T47D (cell line): ENCODE measurements around the gene PDE4B.

Experiments
- DNase-seq, 2 experiments: peaks; one replicate each; pipeline versions ENCODE4 v3.0.0 to v3.0.0-alpha.2; 2011 to 2012; ENCODE audit warnings: low read depth in 1 of 2, low spot score in 1 of 2
- JUND ChIP-seq: IDR thresholded peaks from 2 replicates; pipeline ENCODE4 v1.6.1; 2012; ENCODE audit warnings: low read depth
- in situ Hi-C: cut with HindIII; loops from 2 replicates; pipeline ENCODE4 v1.10.0; 2016; ENCODE audit warnings: low sequenced_read_pairs, low pct_unique_long_range_greater_than_20kb

PDE4B gene

GRCh38 chr1:66352792-66353191 lies 560.1 kb downstream of the PDE4B start:
- no peak for DNase-seq
- TF ChIP-seq JUND = no peak
- in situ Hi-C loops = no loop called here

GRCh38 chr1:66353257-66353656 lies 560.6 kb downstream of the PDE4B start:
- in situ Hi-C loops = no loop called here
- no peak for DNase-seq
- no peak for TF ChIP-seq JUND

- no peak for DNase-seq
- TF ChIP-seq JUND = no peak
- in situ Hi-C loops = no loop called here
Measured at GRCh38 chr1:66354311-66355201, 561.9 kb downstream of the PDE4B start.

- TF ChIP-seq JUND = no peak
- in situ Hi-C loops = no loop called here
- DNase-seq = no peak
Measured at GRCh38 chr1:66355756-66356155, 563.1 kb downstream of the PDE4B start.

- in situ Hi-C loops = no loop called here
- DNase-seq = no peak
- no peak for TF ChIP-seq JUND
Measured at GRCh38 chr1:66356605-66357004, 563.9 kb downstream of the PDE4B start.

- DNase-seq = no peak
- TF ChIP-seq JUND = no peak
- in situ Hi-C loops = no loop called here
Measured at GRCh38 chr1:66357021-66357420, 564.3 kb downstream of the PDE4B start.

GRCh38 chr1:66357478-66358197 lies 564.9 kb downstream of the PDE4B start:
- no peak for TF ChIP-seq JUND
- in situ Hi-C loops = no loop called here
- DNase-seq = no peak

GRCh38 chr1:66359269-66359668 lies 566.6 kb downstream of the PDE4B start:
- TF ChIP-seq JUND = no peak
- in situ Hi-C loops = no loop called here
- no peak for DNase-seq

GRCh38 chr1:66359815-66360214 lies 567.1 kb downstream of the PDE4B start:
- in situ Hi-C loops = no loop called here
- no peak for DNase-seq
- TF ChIP-seq JUND = no peak

GRCh38 chr1:66360285-66360724 lies 567.6 kb downstream of the PDE4B start:
- no peak for TF ChIP-seq JUND
- no peak for DNase-seq
- in situ Hi-C loops = no loop called here

GRCh38 chr1:66364578-66365391 lies 572.1 kb downstream of the PDE4B start:
- in situ Hi-C loops = no loop called here
- DNase-seq = no peak
- no peak for TF ChIP-seq JUND

- in situ Hi-C loops = no loop called here
Measured at GRCh38 chr1:66365635-66366034, 572.9 kb downstream of the PDE4B start.

More at GRCh38 chr1:66365635-66366034, 572.9 kb downstream of the PDE4B start:
- TF ChIP-seq JUND = no peak
- no peak for DNase-seq
